ENCODE results near the gene MAP3K21. TPM values are rescaled to one million over a fixed set of nuclear protein-coding genes. Genes with fewer than 3 reads are reported as not detected.

Gene MAP3K21
- total RNA-seq, 4 donors from 2014 or later, result 1.3 to 5.5 (median 3.0) TPM

GRCh38 chr1:233406994-233407631 lies 79.6 kb downstream of the MAP3K21 start:
- DNase-seq (ENCODE audit: low spot score) (no peak), ATAC-seq (ENCODE audit: low FRiP score) (no peak)
- TF ChIP-seq, protein P1, sequence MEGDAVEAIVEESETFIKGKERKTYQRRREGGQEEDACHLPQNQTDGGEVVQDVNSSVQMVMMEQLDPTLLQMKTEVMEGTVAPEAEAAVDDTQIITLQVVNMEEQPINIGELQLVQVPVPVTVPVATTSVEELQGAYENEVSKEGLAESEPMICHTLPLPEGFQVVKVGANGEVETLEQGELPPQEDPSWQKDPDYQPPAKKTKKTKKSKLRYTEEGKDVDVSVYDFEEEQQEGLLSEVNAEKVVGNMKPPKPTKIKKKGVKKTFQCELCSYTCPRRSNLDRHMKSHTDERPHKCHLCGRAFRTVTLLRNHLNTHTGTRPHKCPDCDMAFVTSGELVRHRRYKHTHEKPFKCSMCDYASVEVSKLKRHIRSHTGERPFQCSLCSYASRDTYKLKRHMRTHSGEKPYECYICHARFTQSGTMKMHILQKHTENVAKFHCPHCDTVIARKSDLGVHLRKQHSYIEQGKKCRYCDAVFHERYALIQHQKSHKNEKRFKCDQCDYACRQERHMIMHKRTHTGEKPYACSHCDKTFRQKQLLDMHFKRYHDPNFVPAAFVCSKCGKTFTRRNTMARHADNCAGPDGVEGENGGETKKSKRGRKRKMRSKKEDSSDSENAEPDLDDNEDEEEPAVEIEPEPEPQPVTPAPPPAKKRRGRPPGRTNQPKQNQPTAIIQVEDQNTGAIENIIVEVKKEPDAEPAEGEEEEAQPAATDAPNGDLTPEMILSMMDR (IDR thresholded peaks at IDR 0.05), result no peak

- ATAC-seq (ENCODE audit: low FRiP score) (no peak), DNase-seq (ENCODE audit: low spot score) (no peak)
- TF ChIP-seq, protein P1 (IDR thresholded peaks at IDR 0.05), result no peak
Observed at GRCh38 chr1:233409540-233409939, 82.0 kb downstream of the MAP3K21 start.

DNA sequence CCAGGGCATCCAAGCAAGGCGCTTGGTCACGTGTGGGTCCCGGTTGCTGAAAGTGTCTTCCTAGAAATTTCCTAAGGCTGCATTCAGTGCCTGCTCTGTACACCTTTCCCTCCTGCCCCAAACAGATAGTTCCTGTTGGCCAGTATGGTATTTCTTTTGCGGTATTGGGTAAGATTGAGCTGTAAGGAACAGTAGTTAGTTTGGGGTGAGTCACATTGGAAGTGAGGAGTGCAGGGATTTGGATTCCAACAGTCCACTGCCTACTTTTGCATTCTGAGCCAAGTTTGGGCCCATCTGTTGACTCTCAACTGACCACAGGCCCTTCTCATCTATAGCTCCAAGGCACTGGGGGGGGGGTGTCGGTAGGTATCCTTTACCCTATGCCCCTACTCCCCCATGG lies 83.4 kb downstream of the MAP3K21 start:
- TF ChIP-seq, protein P1 (IDR thresholded peaks at IDR 0.05), result no peak
- DNase-seq (ENCODE audit: low spot score) (no peak), ATAC-seq (ENCODE audit: low FRiP score) (no peak)

- TF ChIP-seq, protein P1 (IDR thresholded peaks at IDR 0.05), result no peak
- ATAC-seq (ENCODE audit: low FRiP score), result no peak
- no peak for DNase-seq (ENCODE audit: low spot score)
Observed at GRCh38 chr1:233412812-233413211, 85.3 kb downstream of the MAP3K21 start.

DNA sequence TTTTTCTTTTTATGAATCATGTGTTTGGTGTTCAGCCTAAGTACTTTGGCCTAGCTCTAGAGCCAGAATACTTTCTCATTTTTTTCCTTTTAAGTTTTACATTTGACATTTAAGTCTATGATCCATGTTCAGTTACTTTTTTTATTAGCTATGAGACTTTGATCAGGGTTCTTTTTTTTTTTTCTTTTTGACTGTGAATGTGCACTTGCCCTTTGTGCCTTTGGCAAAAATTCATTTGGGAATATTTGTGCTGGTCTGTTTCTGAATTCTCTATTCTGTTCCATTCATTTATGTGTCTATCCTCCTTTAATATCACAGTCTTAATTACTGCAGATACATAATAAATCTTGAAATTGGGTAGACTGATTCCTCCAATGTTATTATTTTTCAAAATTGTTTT lies 93.8 kb downstream of the MAP3K21 start:
- DNase-seq (ENCODE audit: low spot score) (no peak), ATAC-seq (ENCODE audit: low FRiP score) (no peak)
- TF ChIP-seq, protein P1 (IDR thresholded peaks at IDR 0.05), result no peak

- TF ChIP-seq, protein P1 (IDR thresholded peaks at IDR 0.05), result no peak
- ATAC-seq (ENCODE audit: low FRiP score) (no peak), DNase-seq (ENCODE audit: low spot score) (no peak)
Observed at GRCh38 chr1:233424779-233425178, 97.3 kb downstream of the MAP3K21 start.

GRCh38 chr1:233427907-233428306 lies 100.4 kb downstream of the MAP3K21 start:
- DNase-seq (ENCODE audit: low spot score), result no peak
- TF ChIP-seq, protein P1 (IDR thresholded peaks at IDR 0.05), result no peak
- ATAC-seq (ENCODE audit: low FRiP score), result no peak

Measured in omental fat pad (tissue), 4 donors.